ENCODE results near the gene RPS6KB2.
"Not testable (repeated sequence)": the region's sequence is repeated elsewhere in the genome, so short reads cannot be mapped to it uniquely, and the experiment has no call there.

Gene RPS6KB2

DNA sequence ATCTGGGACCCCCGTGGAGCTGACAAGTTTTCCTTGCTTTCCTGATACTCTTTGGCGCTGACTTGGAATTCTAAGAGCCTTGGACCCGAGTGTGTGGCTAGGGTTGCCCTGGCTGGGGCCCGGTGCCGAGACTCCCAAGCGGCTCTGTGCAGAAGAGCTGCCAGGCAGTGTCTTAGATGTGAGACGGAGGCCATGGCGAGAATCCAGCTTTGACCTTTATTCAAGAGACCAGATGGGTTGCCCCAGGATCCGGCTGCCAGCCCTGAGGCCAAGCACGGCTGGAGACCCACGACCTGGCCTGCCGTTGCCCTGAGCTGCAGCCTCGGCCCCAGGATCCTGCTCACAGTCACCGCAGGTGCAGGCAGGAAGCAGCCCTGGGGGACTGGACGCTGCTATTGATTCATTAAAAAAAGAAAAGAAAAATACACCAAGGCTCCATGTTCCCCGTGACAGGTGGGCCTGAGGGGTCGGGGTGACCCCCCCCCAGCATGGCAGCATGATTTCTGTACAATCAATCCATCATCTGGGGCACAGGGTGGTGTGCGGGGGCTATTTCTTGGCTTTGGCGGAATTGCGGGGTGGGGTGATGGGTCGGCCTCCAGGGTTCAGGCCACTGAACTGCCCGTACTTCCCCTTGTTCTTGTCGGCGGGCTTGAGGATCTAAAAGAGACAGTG lies 30.2 kb upstream of the RPS6KB2 start:
- DNase-seq (ENCODE audit: low read depth in 2 of 2) = no peak

DNA sequence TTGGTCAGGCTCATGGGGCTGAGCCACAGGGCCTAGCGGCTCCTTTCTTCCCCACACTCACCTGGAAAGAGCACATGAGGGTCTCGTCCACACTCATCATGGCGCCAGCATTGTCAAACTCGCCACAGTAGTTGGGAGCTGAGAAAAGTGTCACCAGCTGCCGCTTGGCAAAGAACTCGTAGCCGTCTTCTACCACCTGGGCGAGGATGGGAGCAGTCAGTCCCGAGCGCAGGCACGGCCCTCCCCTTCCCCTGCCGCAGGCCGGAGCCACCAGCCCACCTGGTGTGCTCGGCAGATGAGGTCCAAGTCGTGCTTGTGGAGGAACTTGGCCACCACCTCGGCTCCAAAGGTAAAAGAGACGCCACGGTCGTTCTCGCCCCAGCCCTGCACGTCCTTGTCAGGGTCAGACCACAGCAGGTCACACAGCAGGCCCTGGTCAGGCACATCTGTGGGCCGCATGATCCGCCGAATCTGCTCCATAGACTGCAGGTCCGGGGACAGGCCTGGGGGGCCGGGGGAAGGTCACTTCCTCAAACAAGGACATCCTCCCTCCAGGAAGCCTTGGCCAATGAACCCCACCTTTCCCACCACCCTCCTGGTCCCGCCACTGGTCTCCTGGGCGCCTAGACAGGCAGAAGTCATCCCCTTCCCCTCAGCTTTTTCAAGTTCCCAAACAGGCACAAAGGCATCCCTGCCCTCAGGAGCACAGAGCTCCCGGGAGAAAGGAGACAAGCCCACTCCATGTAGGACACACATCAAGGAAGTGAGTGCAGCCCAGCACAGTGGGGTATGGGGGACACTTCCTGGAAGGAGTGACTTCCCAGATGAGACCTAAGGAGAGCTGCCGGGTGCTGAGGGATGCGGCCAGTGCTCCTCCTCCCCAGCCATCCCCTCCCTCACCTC lies 29.4 kb upstream of the RPS6KB2 start:
- no peak for DNase-seq (ENCODE audit: low read depth in 2 of 2)

DNA sequence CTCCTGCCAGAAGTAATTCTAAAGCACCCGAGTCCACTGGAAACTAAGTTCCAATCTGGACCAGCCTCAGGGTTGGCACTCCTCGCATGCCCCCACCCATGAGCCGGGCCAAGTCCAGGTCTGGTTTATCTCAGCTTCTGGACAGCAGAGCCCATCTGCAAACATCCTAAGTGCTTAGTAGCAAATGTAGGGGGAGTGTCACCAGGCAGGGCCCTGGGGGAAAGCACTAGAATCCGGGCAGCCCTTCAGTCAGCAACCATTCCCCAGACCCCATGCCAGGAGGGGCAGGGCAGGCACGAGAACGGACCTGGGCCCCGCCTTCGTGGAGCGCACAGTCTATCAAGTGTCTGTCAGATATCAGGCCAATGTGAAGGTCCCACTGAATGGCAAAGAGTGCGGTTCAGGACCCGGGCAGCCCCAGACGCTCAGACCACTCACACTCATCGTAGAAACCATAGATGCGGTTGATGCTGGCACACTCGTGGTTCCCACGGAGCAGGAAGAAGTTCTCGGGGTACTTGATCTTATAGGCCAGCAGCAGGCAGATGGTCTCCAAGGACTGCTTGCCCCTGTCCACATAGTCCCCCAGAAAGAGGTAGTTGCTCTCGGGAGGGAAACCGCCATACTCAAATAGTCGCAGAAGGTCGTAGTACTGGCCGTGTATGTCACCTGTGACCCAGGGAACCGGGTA lies 27.9 kb upstream of the RPS6KB2 start:
- no peak for DNase-seq (ENCODE audit: low read depth in 2 of 2)

DNA sequence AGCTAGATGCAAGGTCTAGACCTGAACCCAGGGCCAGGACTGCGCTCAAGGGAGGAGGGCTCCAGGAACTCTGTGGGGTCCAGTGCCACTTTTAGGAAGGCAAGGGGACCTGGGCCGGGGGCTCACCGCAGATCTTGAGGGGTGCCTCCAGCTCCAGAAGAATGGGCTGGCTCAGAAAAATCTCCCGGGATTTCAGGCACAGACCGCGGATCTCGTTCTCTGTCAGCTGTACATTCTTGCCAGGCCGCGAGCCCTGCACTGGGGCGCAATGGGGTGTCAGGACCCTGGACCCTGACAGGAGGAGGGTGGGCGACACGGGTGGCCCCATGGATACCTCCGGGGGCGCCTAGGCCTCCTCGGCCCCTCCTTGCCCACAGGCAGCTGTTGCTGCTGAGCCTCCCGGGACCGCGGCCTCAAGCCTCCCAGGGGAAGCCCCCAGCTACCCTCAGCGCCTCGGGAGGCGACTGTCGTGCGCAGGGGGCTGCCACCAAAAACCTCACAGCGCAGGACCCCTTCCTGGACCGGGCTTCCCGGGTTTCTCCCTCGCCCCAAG lies 27.3 kb upstream of the RPS6KB2 start:
- no peak for DNase-seq (ENCODE audit: low read depth in 2 of 2)

DNA sequence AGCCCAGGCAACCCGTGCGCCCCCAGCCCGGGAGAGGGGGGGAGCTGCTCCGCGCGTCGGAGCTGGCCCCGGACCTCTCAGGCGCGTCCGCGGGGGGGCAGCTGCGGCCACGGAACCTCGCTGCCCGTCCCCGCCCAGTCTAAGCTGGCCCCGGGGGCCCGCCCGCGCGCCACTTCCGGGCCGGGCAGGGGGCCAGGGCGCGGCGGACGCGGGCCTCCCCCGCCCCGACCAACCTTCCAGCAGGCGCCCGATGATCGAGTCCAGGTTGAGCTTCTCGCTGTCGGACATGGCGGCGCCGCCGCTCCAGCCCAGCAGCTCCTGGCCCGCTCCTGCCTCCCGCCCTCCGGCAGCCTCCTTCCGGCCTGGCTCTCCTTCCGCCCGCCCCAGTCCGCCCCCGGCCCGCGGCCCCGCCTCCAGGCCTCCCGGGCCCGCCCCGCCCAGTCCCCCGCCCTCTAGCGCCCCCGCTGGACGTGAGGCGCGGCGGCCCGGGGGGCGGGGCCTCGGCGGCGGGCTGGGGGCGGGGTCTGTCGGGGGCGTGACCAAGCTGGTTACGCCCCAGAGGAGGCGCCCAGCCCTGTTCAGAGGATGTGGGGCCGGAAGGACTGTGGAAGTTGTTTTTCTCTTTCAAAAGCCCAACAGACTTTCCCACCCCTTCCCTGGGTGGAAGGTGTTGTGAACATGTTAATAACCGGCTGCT lies 26.7 kb upstream of the RPS6KB2 start, which contains the start of gene PPP1CA:
Gene PPP1CA, minus strand, starts transcription at position 364 of the 697 bp plus-strand sequence. Its CDS starts 76 bp downstream, at position 288.
- peak; percentile 78 to 87 for DNase-seq (ENCODE audit: low read depth in 2 of 2)

DNA sequence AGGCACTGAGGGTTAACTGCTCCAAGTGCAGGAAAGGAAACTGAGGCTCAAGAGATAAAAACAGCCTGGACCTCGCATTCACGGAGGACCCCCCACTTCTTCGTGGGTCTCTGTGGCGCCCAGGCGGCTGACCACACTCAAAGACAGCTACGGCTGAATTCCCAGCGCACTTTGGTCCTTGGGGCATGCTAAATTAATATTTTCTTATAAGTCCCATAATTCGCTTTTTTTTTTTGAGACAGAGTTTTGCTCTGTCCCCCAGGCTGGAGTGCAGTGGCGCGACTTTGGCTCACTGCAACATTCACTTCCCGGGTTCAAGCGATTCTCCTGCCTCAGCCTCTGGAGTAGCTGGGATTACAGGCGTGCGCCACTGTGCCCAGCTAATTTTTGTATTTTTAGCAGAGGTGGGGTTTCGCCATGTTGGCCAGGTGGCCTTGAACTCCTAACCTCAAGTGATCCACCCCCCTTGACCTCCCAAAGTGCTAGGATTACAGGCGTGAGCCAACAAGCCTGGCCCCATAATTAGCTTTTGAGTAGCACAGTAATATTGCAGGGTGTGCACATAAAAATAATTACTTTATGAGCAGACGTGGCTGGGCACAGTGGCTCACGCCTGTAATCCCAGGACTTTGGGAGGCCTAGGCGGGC lies 26.0 kb upstream of the RPS6KB2 start:
- DNase-seq (ENCODE audit: low read depth in 2 of 2) = not testable (repeated sequence)

DNA sequence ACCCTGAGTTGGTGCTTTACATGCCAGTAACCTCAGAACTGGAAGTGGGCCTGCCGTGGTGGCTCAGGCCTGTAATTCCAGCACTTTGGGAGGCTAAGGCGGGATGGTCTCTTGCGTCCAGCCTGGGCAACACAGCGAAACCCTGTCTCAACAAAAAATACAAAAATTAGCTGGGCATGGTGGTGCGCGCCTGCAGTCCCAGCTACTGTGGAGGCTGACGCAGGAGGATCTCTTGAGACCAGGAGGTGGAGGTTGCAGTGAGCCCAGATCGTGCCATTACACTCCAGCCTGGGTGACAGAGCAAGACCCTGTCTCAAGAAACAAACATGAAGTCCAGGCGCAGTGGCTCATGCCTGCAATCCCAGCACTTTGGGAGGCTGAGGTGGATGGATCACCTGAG lies 25.2 kb upstream of the RPS6KB2 start:
- not testable (repeated sequence) for DNase-seq (ENCODE audit: low read depth in 2 of 2)

DNA sequence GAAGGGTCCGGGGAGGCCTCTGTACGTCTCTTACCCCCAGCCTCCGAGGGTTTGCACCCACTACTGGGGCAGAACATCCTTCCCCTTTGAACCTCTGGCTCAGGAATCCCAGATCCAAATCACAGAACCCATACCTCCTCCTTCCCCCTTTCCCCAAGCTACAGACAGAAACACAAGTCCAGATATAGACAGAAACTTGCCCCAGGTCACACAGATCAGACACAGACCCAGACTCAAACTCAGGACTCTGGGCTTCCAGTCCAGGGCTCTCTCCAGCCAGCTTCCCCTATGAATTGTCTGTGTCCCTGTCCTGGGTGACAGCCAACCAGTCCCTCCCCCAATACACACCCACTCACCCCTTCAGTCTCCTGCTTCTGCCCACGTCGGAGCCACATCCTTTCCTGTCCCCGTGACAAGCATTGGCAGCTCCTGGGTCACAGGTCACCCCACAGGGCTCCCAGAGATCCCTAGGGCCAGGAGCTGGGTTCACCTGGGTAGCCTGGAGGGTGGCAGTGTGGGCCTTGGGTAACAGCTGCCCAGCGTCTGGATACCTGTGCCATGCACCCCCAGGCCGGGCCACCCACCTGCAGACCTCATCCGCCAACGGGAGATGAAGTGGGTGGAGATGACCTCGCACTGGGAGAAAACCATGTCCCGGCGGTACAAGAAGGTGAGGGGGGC lies 23.6 kb upstream of the RPS6KB2 start:
- DNase-seq (ENCODE audit: low read depth in 2 of 2) = no peak

DNA sequence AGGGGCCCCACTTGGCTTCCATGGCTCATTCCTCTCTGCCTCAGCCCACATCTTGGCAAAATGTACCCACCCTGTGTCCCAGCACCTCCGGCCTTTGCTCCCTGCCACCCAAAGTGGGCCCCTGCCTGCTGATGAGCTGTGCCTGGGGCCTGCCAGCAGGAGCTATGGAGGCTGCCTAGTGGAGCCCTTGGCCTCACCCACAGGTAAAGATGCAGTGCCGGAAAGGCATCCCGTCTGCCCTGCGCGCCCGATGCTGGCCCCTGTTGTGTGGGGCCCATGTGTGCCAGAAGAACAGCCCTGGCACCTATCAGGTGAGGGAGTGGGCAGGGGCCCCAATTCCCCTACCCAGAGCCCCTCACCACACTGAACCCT lies 23.1 kb upstream of the RPS6KB2 start:
- no peak for DNase-seq (ENCODE audit: low read depth in 2 of 2)

DNA sequence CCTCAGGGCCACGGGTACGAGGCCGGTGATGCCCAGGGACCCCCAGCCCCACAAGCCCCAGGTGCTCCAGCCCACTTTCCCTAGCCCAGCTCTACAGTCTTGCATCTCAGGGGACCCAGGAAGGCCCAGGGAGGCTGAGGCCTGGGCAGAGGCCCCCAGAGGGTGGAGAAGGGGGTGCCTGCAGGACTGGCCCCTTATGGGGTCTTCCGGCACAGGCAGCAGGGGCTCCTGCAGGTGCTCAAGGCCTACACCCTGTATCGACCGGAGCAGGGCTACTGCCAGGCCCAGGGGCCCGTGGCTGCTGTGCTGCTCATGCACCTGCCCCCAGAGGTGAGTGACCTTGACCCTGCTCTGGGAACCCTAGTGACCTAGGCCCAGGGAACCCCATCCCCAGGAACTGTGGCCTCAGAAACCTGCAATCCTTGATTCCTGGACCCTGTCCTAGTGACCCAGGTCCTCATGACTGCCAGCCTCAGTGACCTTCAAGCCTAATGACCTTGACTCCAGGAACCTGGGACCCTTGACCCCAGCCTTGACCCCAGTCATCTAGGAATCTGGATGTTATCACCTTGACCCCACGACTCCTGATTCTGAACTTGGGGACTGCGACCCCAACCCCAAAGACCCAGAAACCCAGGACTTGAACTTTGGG lies 22.5 kb upstream of the RPS6KB2 start:
- DNase-seq (ENCODE audit: low read depth in 2 of 2) = no peak

DNA sequence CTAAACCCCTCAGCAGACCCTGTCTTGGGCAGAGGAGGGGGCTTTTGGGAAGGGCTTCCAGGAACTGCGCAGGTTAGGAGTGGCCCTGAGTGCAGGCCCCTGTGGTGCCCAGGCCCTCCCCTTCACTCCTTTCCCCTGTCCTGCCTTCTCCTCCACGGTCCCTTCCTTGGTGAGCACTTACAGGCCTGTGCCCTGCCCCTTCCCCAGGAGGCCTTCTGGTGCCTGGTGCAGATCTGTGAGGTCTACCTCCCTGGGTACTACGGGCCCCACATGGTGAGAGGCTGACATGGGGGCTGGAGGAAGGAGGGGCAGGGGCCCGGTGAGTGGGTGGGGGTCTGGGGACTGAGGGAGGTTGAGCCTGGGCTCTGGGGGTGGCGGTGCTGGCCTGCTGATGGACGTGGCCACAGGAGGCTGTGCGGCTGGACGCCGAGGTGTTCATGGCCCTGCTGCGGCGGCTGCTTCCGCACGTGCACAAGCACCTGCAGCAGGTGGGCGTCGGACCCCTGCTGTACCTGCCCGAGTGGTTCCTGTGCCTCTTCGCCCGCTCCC lies 21.8 kb upstream of the RPS6KB2 start:
- no peak for DNase-seq (ENCODE audit: low read depth in 2 of 2)

DNA sequence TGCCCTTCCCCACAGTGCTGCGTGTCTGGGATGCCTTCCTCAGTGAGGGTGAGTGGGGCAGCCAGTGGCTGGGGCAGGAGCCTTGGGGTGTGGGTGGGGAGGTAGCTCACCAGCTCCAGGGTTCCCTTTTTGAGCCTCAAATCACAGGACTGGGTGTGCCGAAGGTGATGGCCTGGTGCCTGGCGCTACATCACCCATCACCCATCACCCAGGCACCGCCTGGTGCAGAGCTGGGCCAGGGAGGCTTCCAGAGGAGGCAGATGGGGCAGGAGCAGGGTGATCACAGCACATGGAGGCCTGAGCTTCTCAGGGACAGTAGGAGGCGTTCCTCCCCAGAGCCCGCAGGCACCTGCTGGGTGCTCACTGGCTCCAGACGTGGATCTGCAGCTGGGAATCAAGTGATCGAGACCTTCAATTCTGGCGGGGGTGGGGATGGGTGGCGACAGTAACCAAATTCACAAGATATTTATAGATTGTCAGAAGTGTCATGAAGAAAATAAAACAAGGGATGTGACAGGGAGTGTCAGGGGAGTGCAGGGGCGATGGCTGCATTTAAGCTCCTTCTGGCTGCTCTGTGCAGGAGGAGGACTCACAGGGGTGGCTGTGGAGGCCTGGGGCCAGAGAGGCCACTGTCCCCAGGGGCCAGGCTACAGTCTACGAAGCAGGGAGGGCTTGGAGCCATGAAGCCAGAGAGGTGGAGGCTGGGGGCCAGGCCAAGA lies 21.2 kb upstream of the RPS6KB2 start:
- DNase-seq (ENCODE audit: low read depth in 2 of 2) = no peak

DNA sequence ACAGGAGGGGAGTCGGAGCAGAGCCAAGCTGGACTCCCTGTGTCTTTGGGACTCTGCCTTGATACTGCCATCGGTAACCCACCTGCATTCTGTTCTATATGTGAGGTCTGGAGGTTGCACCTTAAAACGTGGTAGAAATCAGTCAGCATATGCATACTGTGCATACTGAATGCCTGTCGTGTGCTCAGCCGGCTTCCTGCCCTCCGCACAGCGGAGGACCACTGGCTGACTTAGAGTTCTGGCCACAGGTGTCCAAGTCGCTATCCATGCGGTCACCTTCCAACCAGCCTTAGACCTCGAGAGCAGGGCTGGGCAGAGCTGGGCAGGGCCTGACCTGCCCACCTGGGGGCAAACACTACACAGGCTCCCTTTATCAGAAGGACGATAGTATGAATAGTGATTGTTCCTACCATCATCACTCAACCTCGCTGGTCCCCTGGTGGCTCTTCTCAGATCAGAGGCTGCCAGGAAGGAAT lies 20.6 kb upstream of the RPS6KB2 start:
- DNase-seq (ENCODE audit: low read depth in 2 of 2) = no peak

DNA sequence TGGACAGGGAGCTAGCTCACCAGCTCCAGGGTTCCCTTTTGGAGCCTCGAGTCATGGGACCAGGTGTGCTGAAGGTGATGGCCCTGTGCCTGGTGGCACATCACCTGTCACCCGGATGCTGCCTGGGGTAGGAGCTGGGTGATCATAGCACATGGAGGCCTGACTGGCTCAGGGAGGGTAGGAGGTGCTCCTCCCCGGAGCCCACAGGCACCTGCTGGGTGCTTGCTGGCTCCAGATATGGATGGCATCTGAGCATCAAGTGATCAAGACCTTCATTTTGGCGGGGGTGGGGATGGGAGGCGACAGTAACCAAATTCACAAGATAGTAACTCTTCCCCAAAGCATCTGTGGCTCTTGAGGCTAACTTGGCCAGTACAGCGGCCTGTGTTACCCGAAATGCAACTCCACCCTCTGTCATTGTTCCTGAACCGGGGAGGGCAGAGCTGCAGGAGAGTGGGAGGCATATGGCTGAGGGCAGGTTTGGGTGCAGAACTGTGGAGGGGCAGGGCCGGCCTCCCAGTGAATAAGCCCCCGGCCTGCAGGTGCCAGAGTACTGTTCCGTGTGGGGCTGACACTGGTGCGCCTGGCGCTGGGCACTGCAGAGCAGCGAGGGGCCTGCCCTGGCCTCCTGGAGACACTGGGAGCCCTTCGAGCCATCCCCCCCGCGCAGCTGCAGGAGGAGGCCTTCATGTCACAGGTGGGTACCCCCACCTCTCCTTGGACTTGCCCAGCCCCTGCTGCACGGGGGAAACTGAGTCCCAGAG lies 19.7 kb upstream of the RPS6KB2 start:
- DNase-seq (ENCODE audit: low read depth in 2 of 2) = no peak

DNA sequence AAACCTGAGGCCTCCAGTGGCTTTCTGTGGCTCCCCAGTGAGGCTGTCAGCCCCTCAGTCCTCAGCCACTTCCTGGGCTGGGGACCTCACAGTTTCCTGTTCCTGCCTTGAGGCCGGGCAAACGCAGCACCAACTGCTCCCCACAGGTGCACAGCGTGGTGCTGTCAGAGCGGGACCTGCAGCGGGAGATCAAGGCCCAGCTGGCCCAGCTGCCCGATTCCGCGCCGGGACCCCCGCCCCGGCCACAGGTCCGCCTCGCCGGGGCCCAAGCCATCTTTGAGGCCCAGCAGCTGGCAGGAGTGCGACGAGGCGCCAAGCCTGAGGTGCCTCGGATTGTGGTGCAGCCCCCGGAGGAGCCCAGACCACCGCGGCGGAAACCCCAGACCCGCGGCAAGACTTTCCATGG lies 19.0 kb upstream of the RPS6KB2 start:
- DNase-seq (ENCODE audit: low read depth in 2 of 2) = no peak

DNA sequence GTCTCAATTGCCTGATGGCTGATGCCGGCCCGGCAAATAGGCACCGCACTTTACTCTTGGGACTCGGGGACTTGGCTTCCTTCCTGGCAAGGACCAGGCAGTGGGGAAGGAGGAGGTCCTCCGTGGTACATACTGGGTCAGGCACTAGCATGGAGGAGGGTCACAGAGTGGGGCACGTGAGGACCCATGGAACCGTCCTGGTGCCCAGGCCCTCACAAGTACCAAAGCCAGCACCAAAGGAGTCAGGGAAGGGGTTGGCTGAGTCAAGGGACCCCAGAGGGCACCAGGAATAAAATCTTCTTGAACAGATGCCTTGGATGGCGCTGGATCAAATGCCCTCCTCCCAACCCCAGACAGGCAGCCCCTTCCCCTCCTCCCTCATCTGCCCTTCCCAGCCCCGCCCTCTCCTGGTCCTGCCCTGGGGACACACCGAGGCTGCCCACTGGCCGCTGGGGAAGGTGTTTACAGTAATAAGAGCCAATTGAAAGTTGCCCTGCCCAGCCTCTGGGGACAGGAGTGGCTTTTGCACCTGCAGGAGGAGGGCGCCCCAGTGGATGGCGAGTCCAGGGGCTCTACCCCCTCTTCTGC lies 18.4 kb upstream of the RPS6KB2 start:
- no peak for DNase-seq (ENCODE audit: low read depth in 2 of 2)

DNA sequence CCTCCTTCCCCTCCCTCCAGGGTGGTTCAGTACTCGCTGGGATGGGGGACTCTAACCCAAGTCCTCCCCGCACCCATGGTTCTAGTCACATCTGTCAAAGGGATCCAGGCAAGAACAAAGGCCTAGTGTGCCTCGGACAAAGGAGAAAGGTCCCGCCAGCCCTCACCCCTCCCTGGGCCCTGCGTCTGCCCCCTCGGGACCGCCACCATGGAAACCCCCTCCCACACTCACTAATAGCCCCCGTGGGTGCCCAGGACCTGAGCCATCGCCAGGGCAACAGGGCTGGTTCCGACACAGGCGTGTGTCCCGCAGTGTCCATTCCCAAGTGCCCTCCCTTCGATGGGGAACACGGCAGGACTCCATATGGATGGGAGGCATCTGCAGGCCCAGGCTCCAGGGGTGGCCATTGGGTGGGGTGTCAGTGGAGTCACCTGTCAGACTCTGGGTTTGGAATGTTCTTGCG lies 17.9 kb upstream of the RPS6KB2 start:
- no peak for DNase-seq (ENCODE audit: low read depth in 2 of 2)

Measured in stimulated activated CD8-positive, alpha-beta memory T cell treated with anti-CD3 and anti-CD28 coated beads, Interleukin-15, amount 100 ng/mL, for 4 hours (primary cell).